Nephron (organoid): ENCODE data around the gene PLN.

ENCODE experiments used
- H3K27ac Mint-ChIP-seq, 3 experiments: 2 replicates each; pipeline ENCODE4 v1.8.0; 2020; ENCODE audit warnings: mixed read lengths in 3 of 3, mild to moderate bottlenecking in 2 of 3, moderate library complexity in 1 of 3
- H3K27me3 Mint-ChIP-seq: 2 replicates; pipeline ENCODE4 v1.8.0; 2021; ENCODE audit warnings: low read depth, mild to moderate bottlenecking, moderate library complexity, mixed read lengths
- H3K36me3 Mint-ChIP-seq: 2 replicates; pipeline ENCODE4 v1.8.0; 2020; ENCODE audit warnings: low read depth, mixed read lengths
- H3K4me1 Mint-ChIP-seq: 2 replicates; pipeline ENCODE4 v1.8.0; 2020; ENCODE audit warnings: mixed read lengths
- H3K4me3 Mint-ChIP-seq, 3 experiments: 2 replicates each; pipeline ENCODE4 v1.8.0; 2020; ENCODE audit warnings: mild to moderate bottlenecking in 3 of 3, mixed read lengths in 3 of 3, moderate library complexity in 2 of 3
- H3K9me3 Mint-ChIP-seq: 2 replicates; pipeline ENCODE4 v1.8.0; 2020; ENCODE audit warnings: mixed read lengths
- TF ChIP-seq, protein P1 (sequence below), 3 experiments: fragments of 200-600 bp; sonication (generic); IDR thresholded peaks; one replicate each; pipeline ENCODE4 v1.5.0; 2021; ENCODE audit warnings: antibody characterized with exemption in 3 of 3; ENCODE audit not compliant: unreplicated experiment in 3 of 3

PLN gene

DNA sequence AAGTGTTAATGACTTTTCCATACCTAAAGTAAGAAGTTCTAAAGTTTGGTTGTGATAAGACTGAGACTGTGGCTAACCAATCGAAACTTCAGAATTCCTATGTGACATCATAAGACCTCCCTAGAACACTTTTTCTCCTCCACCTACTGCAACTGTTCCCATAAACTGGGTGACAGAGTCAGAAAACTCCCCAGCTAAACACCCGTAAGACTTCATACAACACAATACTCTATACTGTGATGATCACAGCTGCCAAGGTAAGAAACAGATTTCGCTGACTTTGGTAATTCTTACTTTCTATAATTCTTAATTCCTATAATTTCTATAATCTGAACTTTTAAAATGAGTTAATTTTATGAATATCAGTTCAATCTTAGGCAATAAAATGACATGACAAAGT, at the start of gene PLN:
TSS of gene PLN (plus strand) at position 161 of the 400 bp plus-strand sequence. CDS start 10,626 bp downstream, outside the sequence.
- TF ChIP-seq, protein P1, sequence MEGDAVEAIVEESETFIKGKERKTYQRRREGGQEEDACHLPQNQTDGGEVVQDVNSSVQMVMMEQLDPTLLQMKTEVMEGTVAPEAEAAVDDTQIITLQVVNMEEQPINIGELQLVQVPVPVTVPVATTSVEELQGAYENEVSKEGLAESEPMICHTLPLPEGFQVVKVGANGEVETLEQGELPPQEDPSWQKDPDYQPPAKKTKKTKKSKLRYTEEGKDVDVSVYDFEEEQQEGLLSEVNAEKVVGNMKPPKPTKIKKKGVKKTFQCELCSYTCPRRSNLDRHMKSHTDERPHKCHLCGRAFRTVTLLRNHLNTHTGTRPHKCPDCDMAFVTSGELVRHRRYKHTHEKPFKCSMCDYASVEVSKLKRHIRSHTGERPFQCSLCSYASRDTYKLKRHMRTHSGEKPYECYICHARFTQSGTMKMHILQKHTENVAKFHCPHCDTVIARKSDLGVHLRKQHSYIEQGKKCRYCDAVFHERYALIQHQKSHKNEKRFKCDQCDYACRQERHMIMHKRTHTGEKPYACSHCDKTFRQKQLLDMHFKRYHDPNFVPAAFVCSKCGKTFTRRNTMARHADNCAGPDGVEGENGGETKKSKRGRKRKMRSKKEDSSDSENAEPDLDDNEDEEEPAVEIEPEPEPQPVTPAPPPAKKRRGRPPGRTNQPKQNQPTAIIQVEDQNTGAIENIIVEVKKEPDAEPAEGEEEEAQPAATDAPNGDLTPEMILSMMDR (IDR thresholded peaks at IDR 0.05; ENCODE audit: unreplicated experiment in 3 of 3): no peak
- Mint-ChIP-seq H3K9me3 (no peaks in the 10 kb centered on the region), H3K27me3 (no peaks in the 10 kb centered on the region), H3K4me3 (peak within 1 kb of the TSS in 1 of 3 experiments; percentile 3), H3K36me3 (no peaks in the 10 kb centered on the region), H3K4me1 (peaks cover 40% of the 10 kb centered on the region), H3K27ac (peak within 1 kb of the TSS; percentile 5 to 65 (median 30))

DNA sequence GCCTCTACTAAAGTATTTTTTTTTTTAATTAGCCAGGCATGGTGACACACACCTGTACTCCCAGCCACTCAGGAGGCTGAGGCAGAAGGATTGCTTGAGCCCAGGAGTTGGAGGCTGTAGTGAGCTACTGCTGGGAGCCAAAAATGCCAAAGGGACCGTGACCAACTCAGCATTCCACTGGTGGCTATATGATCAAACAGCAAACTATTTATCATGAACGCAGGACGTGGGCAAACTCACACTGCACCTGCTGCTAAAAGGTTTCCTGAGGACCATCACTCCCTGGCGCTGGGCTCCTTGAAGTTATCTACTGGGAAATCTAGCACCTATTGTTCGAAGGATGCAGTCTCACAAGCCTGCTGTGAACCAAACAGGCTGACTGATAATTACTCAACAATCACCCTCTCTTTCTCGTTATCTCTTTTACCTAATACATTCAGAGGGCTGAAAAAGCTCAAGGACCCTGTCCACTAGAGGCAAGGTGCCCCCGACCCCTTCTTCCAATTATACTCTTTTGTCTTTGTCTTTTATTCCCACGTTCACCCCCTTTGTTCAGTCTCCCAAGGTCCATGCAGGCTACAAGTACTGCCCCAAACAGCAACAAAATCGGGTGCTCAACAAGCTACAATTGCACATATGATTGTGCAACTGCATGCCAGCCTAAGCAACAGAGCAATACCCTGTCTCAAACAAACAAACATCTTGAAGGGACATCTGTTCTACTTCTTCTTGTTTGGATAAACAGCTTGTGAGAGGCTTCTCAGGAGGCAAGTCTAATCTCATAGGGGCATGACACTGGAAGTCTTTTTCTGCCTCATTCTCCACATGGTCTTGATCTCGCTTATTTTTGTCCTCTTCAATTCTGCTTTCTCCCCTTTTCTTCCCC, 47.7 kb upstream of the PLN start:
- Mint-ChIP-seq H3K4me3 (no peak overlapping the region), H3K27ac (peak overlapping the region in 1 of 3 experiments; percentile 75), H3K9me3 (peaks cover 4% of the 10 kb centered on the region), H3K36me3 (peaks cover 49% of the 10 kb centered on the region), H3K27me3 (peaks cover 3% of the 10 kb centered on the region), H3K4me1 (peaks cover 6% of the 10 kb centered on the region)
- TF ChIP-seq, protein P1 (IDR thresholded peaks at IDR 0.05; ENCODE audit: unreplicated experiment in 3 of 3): no peak

DNA sequence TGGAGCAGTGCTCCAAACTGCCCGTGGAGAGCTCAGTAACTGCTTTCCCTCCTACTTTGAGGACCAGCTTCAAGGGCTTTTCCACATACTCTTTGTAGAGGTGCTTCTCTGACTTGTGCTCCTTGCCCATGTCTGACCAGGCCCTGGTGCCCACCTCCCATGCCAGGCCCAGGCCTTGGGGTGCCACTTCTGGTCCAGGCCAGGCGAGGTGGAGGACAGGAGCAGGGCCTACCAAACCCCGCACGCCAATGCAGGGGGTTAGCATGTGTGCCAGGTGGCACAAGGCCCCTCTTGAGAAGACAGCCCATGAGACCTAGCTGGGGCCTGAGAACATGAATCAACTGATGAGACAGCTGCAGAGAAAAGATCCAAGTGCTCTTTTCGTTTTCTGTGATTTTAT, 47.0 kb upstream of the PLN start:
- Mint-ChIP-seq H3K9me3 (peaks cover 4% of the 10 kb centered on the region), H3K4me1 (peaks cover 6% of the 10 kb centered on the region), H3K27me3 (peaks cover 3% of the 10 kb centered on the region), H3K4me3 (no peak overlapping the region), H3K36me3 (peaks cover 46% of the 10 kb centered on the region), H3K27ac (peak overlapping the region; percentile 22 to 75 (median 41))
- TF ChIP-seq, protein P1 (IDR thresholded peaks at IDR 0.05; ENCODE audit: unreplicated experiment in 3 of 3): no peak

DNA sequence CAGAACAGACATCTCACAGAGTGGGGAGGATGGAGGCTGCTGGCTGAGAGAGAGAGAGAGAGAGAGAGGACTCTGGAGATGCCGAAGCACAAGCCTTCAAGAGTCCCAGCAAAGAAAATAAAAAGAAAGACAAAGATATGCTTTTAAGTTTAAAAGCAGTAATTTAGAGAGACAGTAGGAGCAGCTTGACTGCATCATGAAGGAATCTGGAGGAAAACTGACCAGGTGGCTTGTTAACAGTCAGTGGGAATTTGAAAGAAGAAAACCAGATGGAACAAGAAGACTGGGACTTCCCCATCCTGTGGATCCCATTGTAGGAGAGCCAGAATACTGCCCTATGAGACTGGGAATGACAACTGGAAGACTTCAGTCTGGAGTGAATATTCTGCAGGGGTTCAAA, 46.3 kb upstream of the PLN start:
- Mint-ChIP-seq H3K36me3 (peaks cover 46% of the 10 kb centered on the region), H3K27ac (peak overlapping the region; percentile 22 to 75 (median 41)), H3K27me3 (peaks cover 3% of the 10 kb centered on the region), H3K9me3 (peaks cover 4% of the 10 kb centered on the region), H3K4me1 (peaks cover 6% of the 10 kb centered on the region), H3K4me3 (no peak overlapping the region)
- TF ChIP-seq, protein P1 (IDR thresholded peaks at IDR 0.05; ENCODE audit: unreplicated experiment in 3 of 3): no peak

DNA sequence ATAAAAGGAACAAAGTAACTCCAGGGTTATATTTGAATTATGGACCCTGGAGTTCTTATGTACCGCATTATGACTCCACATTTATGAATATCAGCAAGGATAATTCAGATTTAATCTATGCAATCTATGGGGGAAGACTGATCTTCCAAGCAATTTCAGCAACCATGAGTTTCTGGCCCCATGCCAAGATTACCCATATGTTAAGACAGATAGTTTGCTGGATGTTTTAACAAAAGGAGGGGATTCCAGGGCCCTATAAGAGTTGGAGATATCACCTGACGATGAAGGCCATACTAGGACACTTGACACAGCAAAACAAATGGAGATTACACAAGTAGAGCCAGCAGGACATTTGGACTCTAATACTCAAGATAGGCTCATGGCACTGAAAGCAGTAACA, 45.9 kb upstream of the PLN start:
- Mint-ChIP-seq H3K4me3 (no peak overlapping the region), H3K36me3 (peaks cover 46% of the 10 kb centered on the region), H3K4me1 (peaks cover 6% of the 10 kb centered on the region), H3K9me3 (peaks cover 4% of the 10 kb centered on the region), H3K27ac (peak overlapping the region in 2 of 3 experiments; percentile 41 to 75), H3K27me3 (peaks cover 3% of the 10 kb centered on the region)
- TF ChIP-seq, protein P1 (IDR thresholded peaks at IDR 0.05; ENCODE audit: unreplicated experiment in 3 of 3): no peak
